Ovary (tissue), 3 donors: ENCODE data around the gene GTF3C1.

Experiments
- CTCF ChIP-seq, 3 donors: fragments of 450-650 bp in 2 of 3; fragments of 200-600 bp in 1 of 3; IDR thresholded peaks; one replicate each; pipeline versions ENCODE4 v1.5.1 to v1.8.0; 2016 to 2022; ENCODE audit warnings: antibody characterized with exemption in 3 of 3, mild to moderate bottlenecking in 1 of 3
- POLR2A ChIP-seq: fragments of 450-650 bp; IDR thresholded peaks from one replicate; pipeline ENCODE4 v1.6.1; 2017; ENCODE audit warnings: antibody characterized with exemption, mild to moderate bottlenecking, moderate library complexity
- donor health status: DM: no; HTN: no; CAD: no.

- no peak for TF ChIP-seq CTCF (IDR thresholded peaks at IDR 0.05)
- TF ChIP-seq POLR2A: no peak
Observed at GRCh38 chr16:27498031-27498825, 51.5 kb downstream of the GTF3C1 start.
